ENCODE measurements around the gene MAPKAPK2.

Gene MAPKAPK2

GRCh38 chr1:206779638-206780037 lies 94.9 kb downstream of the MAPKAPK2 start:
- H2AFZ ChIP-seq (ENCODE audit: low read depth), result no peak overlapping the region
- H3K36me3 ChIP-seq (ENCODE audit: insufficient read depth), result no peaks in the 10 kb centered on the region
- H3K4me1 ChIP-seq (ENCODE audit: low read depth, poor library complexity, severe bottlenecking), result peaks cover 72% of the 10 kb centered on the region
- H3K27me3 ChIP-seq (ENCODE audit: insufficient read depth, low read depth), result no peaks in the 10 kb centered on the region
- no peak overlapping the region for H3K4me2 ChIP-seq
- H3K79me2 ChIP-seq (ENCODE audit: insufficient read depth, low read depth), result no peaks in the 10 kb centered on the region
- no peak for TF ChIP-seq CTCF (conservative IDR thresholded peaks at IDR 0.05; ENCODE audit: low read depth, low read length)
- H4K20me1 ChIP-seq (ENCODE audit: insufficient read depth), result no peaks in the 10 kb centered on the region
- H3K4me3 ChIP-seq (IDR thresholded peaks at IDR 0.05; ENCODE audit: insufficient read depth, low read depth, low read length), result no peak overlapping the region
- no peak overlapping the region for H3K27ac ChIP-seq
- H3K9ac ChIP-seq, result no peak overlapping the region

GRCh38 chr1:206782448-206782847 lies 97.7 kb downstream of the MAPKAPK2 start:
- H3K36me3 ChIP-seq (ENCODE audit: insufficient read depth), result no peaks in the 10 kb centered on the region

GRCh38 chr1:206783506-206783905 lies 98.8 kb downstream of the MAPKAPK2 start:
- H3K79me2 ChIP-seq (ENCODE audit: insufficient read depth, low read depth), result no peaks in the 10 kb centered on the region
- H3K27ac ChIP-seq, result peak overlapping the region; percentile 84
- peak overlapping the region; percentile 50 for H3K4me3 ChIP-seq (IDR thresholded peaks at IDR 0.05; ENCODE audit: insufficient read depth, low read depth, low read length)
- TF ChIP-seq CTCF (conservative IDR thresholded peaks at IDR 0.05; ENCODE audit: low read depth, low read length), result no peak
- H4K20me1 ChIP-seq (ENCODE audit: insufficient read depth), result no peaks in the 10 kb centered on the region
- H3K4me1 ChIP-seq (ENCODE audit: low read depth, poor library complexity, severe bottlenecking), result peaks cover 94% of the 10 kb centered on the region
- no peak overlapping the region for H3K9ac ChIP-seq
- no peaks in the 10 kb centered on the region for H3K27me3 ChIP-seq (ENCODE audit: insufficient read depth, low read depth)
- H3K36me3 ChIP-seq (ENCODE audit: insufficient read depth), result no peaks in the 10 kb centered on the region
- peak overlapping the region; percentile 89 for H3K4me2 ChIP-seq
- no peak overlapping the region for H2AFZ ChIP-seq (ENCODE audit: low read depth)

More at GRCh38 chr1:206782448-206782847, 97.7 kb downstream of the MAPKAPK2 start:
- peak overlapping the region; percentile 84 for H3K27ac ChIP-seq
- peak overlapping the region; percentile 89 for H3K4me2 ChIP-seq
- no peak for TF ChIP-seq CTCF (conservative IDR thresholded peaks at IDR 0.05; ENCODE audit: low read depth, low read length)
- H3K79me2 ChIP-seq (ENCODE audit: insufficient read depth, low read depth), result no peaks in the 10 kb centered on the region
- H3K9ac ChIP-seq, result peak overlapping the region; percentile 14; the same call in 1 of the 2 replicates
- H3K4me1 ChIP-seq (ENCODE audit: low read depth, poor library complexity, severe bottlenecking), result peaks cover 83% of the 10 kb centered on the region
- no peaks in the 10 kb centered on the region for H3K27me3 ChIP-seq (ENCODE audit: insufficient read depth, low read depth)
- H3K4me3 ChIP-seq (IDR thresholded peaks at IDR 0.05; ENCODE audit: insufficient read depth, low read depth, low read length), result no peak overlapping the region
- H2AFZ ChIP-seq (ENCODE audit: low read depth), result peak overlapping the region; percentile 7; the same call in 1 of the 2 replicates
- no peaks in the 10 kb centered on the region for H4K20me1 ChIP-seq (ENCODE audit: insufficient read depth)

All from KMS-11 (cell line).